Measurements from ENCODE around the gene RAP1GDS1.
A peak's percentile ranks its signal among the peaks of the same experiment; 100 is the strongest.

Gene RAP1GDS1

GRCh38 chr4:98484031-98484430 lies 222.8 kb downstream of the RAP1GDS1 start:
- no peak for ATAC-seq

GRCh38 chr4:98485816-98486345 lies 224.7 kb downstream of the RAP1GDS1 start:
- ATAC-seq: peak; percentile 28 to 47

GRCh38 chr4:98490251-98490650 lies 229.1 kb downstream of the RAP1GDS1 start:
- no peak for ATAC-seq

- no peak for ATAC-seq
These were observed 230.8 kb downstream of the RAP1GDS1 start for GRCh38 chr4:98491899-98492559.

GRCh38 chr4:98493296-98493695 lies 232.1 kb downstream of the RAP1GDS1 start:
- ATAC-seq: peak; percentile 24 to 35
